Fibroblast of lung (primary cell): ENCODE measurements around the gene TMEM150A. TPM values are rescaled to one million over a fixed set of nuclear protein-coding genes. Genes with fewer than 3 reads are reported as not detected.

ENCODE experiments used
- DNase-seq, 2 donors: peaks; one replicate each; pipeline versions ENCODE4 v3.0.0 to v3.0.0-alpha.2; 2010; ENCODE audit warnings: low read depth in 2 of 2
- H2AFZ ChIP-seq: 2 replicates; pipeline ENCODE4 v1.5.1; 2012; ENCODE audit warnings: low read length, control low read depth, inconsistent platforms
- H3K27ac ChIP-seq: 2 replicates; pipeline ENCODE4 v1.5.1; 2011; ENCODE audit warnings: low read length, control low read depth; ENCODE audit not compliant: insufficient read depth
- H3K27me3 ChIP-seq: 2 replicates; pipeline ENCODE4 v1.5.1; 2011; ENCODE audit warnings: mild to moderate bottlenecking, low read length; ENCODE audit not compliant: control insufficient read depth, insufficient read depth
- H3K36me3 ChIP-seq: 2 replicates; pipeline ENCODE4 v1.5.1; 2011; ENCODE audit warnings: low read length; ENCODE audit not compliant: control insufficient read depth, insufficient read depth
- H3K4me1 ChIP-seq: 2 replicates; pipeline ENCODE4 v1.5.1; 2011; ENCODE audit warnings: low read length; ENCODE audit not compliant: control insufficient read depth, insufficient read depth; ENCODE audit errors: extremely low read depth
- H3K4me2 ChIP-seq: 2 replicates; pipeline ENCODE4 v1.5.1; 2011; ENCODE audit warnings: low read length, control low read depth; ENCODE audit not compliant: insufficient read depth; ENCODE audit errors: extremely low read depth
- H3K4me3 ChIP-seq, 4 experiments: fragments of 200-600 bp in 1 of 4; sonication (generic) in 1 of 4; replicated peaks in 1 of 4; 2 replicates each; pipeline ENCODE4 v1.5.1; 2011 to 2016; ENCODE audit warnings: low read length in 4 of 4, low read depth in 3 of 4, mild to moderate bottlenecking in 3 of 4, control low read depth in 2 of 4, inconsistent platforms in 1 of 4, mixed read lengths in 1 of 4; ENCODE audit not compliant: insufficient read depth in 1 of 4; ENCODE audit errors: control extremely low read depth in 1 of 4
- H3K79me2 ChIP-seq: 2 replicates; pipeline ENCODE4 v1.5.1; 2012; ENCODE audit warnings: mild to moderate bottlenecking, low read length, inconsistent platforms; ENCODE audit not compliant: control insufficient read depth, insufficient read depth
- H3K9ac ChIP-seq: 2 replicates; pipeline ENCODE4 v1.5.1; 2011; ENCODE audit warnings: mild to moderate bottlenecking, low read length, control low read depth; ENCODE audit not compliant: insufficient read depth
- H3K9me3 ChIP-seq: 2 replicates; pipeline ENCODE4 v1.5.1; 2012; ENCODE audit warnings: low read depth, low read length; ENCODE audit not compliant: control insufficient read depth, insufficient read depth
- H4K20me1 ChIP-seq: 2 replicates; pipeline ENCODE4 v1.5.1; 2011; ENCODE audit warnings: low read length; ENCODE audit not compliant: control insufficient read depth, insufficient read depth; ENCODE audit errors: extremely low read depth
- CTCF ChIP-seq, 2 donors: IDR thresholded peaks in 1 of 2; conservative IDR thresholded peaks in 1 of 2; 1 replicate in 1 of 2; 2 replicates in 1 of 2; pipeline ENCODE4 v1.5.1; 2011 to 2012; ENCODE audit warnings: low read length in 2 of 2, control low read depth in 1 of 2, inconsistent platforms in 1 of 2, low read depth in 1 of 2, mild to moderate bottlenecking in 1 of 2
- EZH2 ChIP-seq: IDR thresholded peaks from 2 replicates; pipeline ENCODE4 v1.5.1; 2012; ENCODE audit warnings: low read length, control low read depth, mild to moderate bottlenecking; ENCODE audit errors: missing control alignments
- polyA plus RNA-seq, 2 donors: library from polyadenylated mRNA; depleted of rRNA in 1 of 2; stranded (reverse) in 1 of 2; unstranded in 1 of 2; fragments of >200 nt; gene quantifications; 2 replicates each; pipeline ENCODE4 v1.2.1, GENCODE V29; 2011 to 2012; ENCODE audit warnings: missing spikeins in 1 of 2
- total RNA-seq: library from RNA; depleted of rRNA; stranded (reverse); fragments of >200 nt; gene quantifications from 2 replicates; pipeline ENCODE4 v1.2.1, GENCODE V29; 2014

Gene TMEM150A
- total and polyA plus RNA-seq, 2 donors (not counting 1 experiment from before 2014, with no cell fraction given) = 13.2 to 15.5 TPM

GRCh38 chr2:85549095-85549494 is 53.4 kb downstream of the TMEM150A start:
- peaks cover 11% of the 10 kb centered on the region for H3K36me3 ChIP-seq
- no peak overlapping the region for H3K4me2 ChIP-seq
- H3K27ac ChIP-seq = no peak overlapping the region
- H3K9me3 ChIP-seq = no peaks in the 10 kb centered on the region
- DNase-seq = no peak
- no peak overlapping the region for H3K9ac ChIP-seq
- H3K79me2 ChIP-seq = no peaks in the 10 kb centered on the region
- H3K4me1 ChIP-seq = peaks cover 11% of the 10 kb centered on the region
- no peak overlapping the region for H3K4me3 ChIP-seq
- TF ChIP-seq EZH2 = no peak
- no peak for TF ChIP-seq CTCF (conservative IDR thresholded peaks at IDR 0.05 in 1 of 2, IDR thresholded peaks at IDR 0.05 in 1 of 2; ENCODE audit: low read depth in 1 of 2, low read length in 2 of 2)
- no peak overlapping the region for H2AFZ ChIP-seq
- H3K27me3 ChIP-seq = no peaks in the 10 kb centered on the region
- H4K20me1 ChIP-seq = no peaks in the 10 kb centered on the region

- H3K79me2 ChIP-seq = no peaks in the 10 kb centered on the region
- H3K27me3 ChIP-seq = no peaks in the 10 kb centered on the region
- TF ChIP-seq EZH2 (no peak), CTCF (conservative IDR thresholded peaks at IDR 0.05 in 1 of 2, IDR thresholded peaks at IDR 0.05 in 1 of 2; ENCODE audit: low read depth in 1 of 2, low read length in 2 of 2) (no peak)
- no peak overlapping the region for H3K9ac ChIP-seq
- DNase-seq = no peak
- H3K36me3 ChIP-seq = peaks cover 10% of the 10 kb centered on the region
- no peak overlapping the region for H3K4me3 ChIP-seq
- H4K20me1 ChIP-seq = no peaks in the 10 kb centered on the region
- no peak overlapping the region for H3K27ac ChIP-seq
- H3K4me2 ChIP-seq = no peak overlapping the region
- no peaks in the 10 kb centered on the region for H3K9me3 ChIP-seq
- peaks cover 11% of the 10 kb centered on the region for H3K4me1 ChIP-seq
- H2AFZ ChIP-seq = no peak overlapping the region
Observed at GRCh38 chr2:85548608-85548900, 53.9 kb downstream of the TMEM150A start.

Other genes starting within 250 kb of the TMEM150A start
- gene RETSAT, start 248.2 kb downstream of the TMEM150A start, total RNA-seq = 61.6 and 87.0 TPM in 2 replicates
- 38.6 and 39.3 TPM in 2 replicates for gene RETSAT, start 248.2 kb downstream of the TMEM150A start, polyA plus RNA-seq
- 20.3 and 27.9 TPM in 2 replicates for gene ELMOD3, start 247.9 kb downstream of the TMEM150A start, total RNA-seq
- 11.8 and 13.0 TPM in 2 replicates for gene ELMOD3, start 247.9 kb downstream of the TMEM150A start, polyA plus RNA-seq
- gene CAPG, start 192.3 kb downstream of the TMEM150A start, total RNA-seq = 105 and 193 TPM in 2 replicates
- 43.8 and 159 TPM in 2 replicates for gene CAPG, start 192.3 kb downstream of the TMEM150A start, polyA plus RNA-seq
- 0.77 and 2.1 TPM in 2 replicates for gene SH2D6, start 184.0 kb downstream of the TMEM150A start, total RNA-seq
- 0.16 and 0.29 TPM in 2 replicates for gene SH2D6, start 184.0 kb downstream of the TMEM150A start, polyA plus RNA-seq
- 176 and 270 TPM in 2 replicates for gene MAT2A, start 63.5 kb downstream of the TMEM150A start, total RNA-seq
- gene MAT2A, start 63.5 kb downstream of the TMEM150A start, polyA plus RNA-seq = 334 and 369 TPM in 2 replicates
- gene GGCX, start 41.2 kb downstream of the TMEM150A start, total RNA-seq = 28.8 and 46.1 TPM in 2 replicates
- 34.4 and 48.8 TPM in 2 replicates for gene GGCX, start 41.2 kb downstream of the TMEM150A start, polyA plus RNA-seq
- 2.1 and 2.3 TPM in 2 replicates for gene VAMP8, start 25.1 kb downstream of the TMEM150A start, total RNA-seq
- 17.7 and 80.6 TPM in 2 replicates for gene VAMP8, start 25.1 kb downstream of the TMEM150A start, polyA plus RNA-seq
- gene VAMP5, start 18.3 kb downstream of the TMEM150A start, total RNA-seq = 45.5 and 69.5 TPM in 2 replicates
- gene VAMP5, start 18.3 kb downstream of the TMEM150A start, polyA plus RNA-seq = 190 and 212 TPM in 2 replicates
- 187 and 247 TPM in 2 replicates for gene RNF181, start 7.0 kb downstream of the TMEM150A start, total RNA-seq
- 276 and 289 TPM in 2 replicates for gene RNF181, start 7.0 kb downstream of the TMEM150A start, polyA plus RNA-seq
- 16.9 and 26.1 TPM in 2 replicates for gene C2orf68, start 9.4 kb upstream of the TMEM150A start, total RNA-seq
- gene C2orf68, start 9.4 kb upstream of the TMEM150A start, polyA plus RNA-seq = 11.0 and 15.4 TPM in 2 replicates
- 34.9 and 41.1 TPM in 2 replicates for gene USP39, start 13.5 kb upstream of the TMEM150A start, total RNA-seq
- 53.5 and 63.5 TPM in 2 replicates for gene USP39, start 13.5 kb upstream of the TMEM150A start, polyA plus RNA-seq
- gene SFTPB, start 65.5 kb upstream of the TMEM150A start, total RNA-seq = not detected in 2 replicates
- gene SFTPB, start 65.5 kb upstream of the TMEM150A start, polyA plus RNA-seq = not detected in 2 replicates
- gene GNLY, start 91.7 kb upstream of the TMEM150A start, total RNA-seq = under 0.01 TPM in 1 of 2 replicates, not detected in the other
- not detected in 2 replicates for gene GNLY, start 91.7 kb upstream of the TMEM150A start, polyA plus RNA-seq
- gene ATOH8, start 151.3 kb upstream of the TMEM150A start, total RNA-seq = 19.0 and 19.2 TPM in 2 replicates
- 5.6 and 7.1 TPM in 2 replicates for gene ATOH8, start 151.3 kb upstream of the TMEM150A start, polyA plus RNA-seq